GM19452 (cell line): Measurements from ENCODE around the gene GPR35.

Source experiments
- ATAC-seq: cut with Tn5 transposase; IDR thresholded peaks from one replicate; pipeline ENCODE4 v1.9.1; 2021; ENCODE audit not compliant: unreplicated experiment

The GPR35 gene

GRCh38 chr2:240588669-240589068, 36.6 kb upstream of the GPR35 start:
- ATAC-seq: no peak

- ATAC-seq: no peak
Measured at GRCh38 chr2:240589375-240589774, 35.9 kb upstream of the GPR35 start.

- ATAC-seq: no peak
Measured at GRCh38 chr2:240589850-240590525, 35.3 kb upstream of the GPR35 start.

- no peak for ATAC-seq
Measured at GRCh38 chr2:240590681-240591111, 34.6 kb upstream of the GPR35 start.

- ATAC-seq: no peak
Measured at GRCh38 chr2:240591226-240591625, 34.1 kb upstream of the GPR35 start.

- ATAC-seq: no peak
Measured at GRCh38 chr2:240591784-240592183, 33.5 kb upstream of the GPR35 start.

- no peak for ATAC-seq
Measured at GRCh38 chr2:240593026-240593702, 32.1 kb upstream of the GPR35 start.

- no peak for ATAC-seq
Measured at GRCh38 chr2:240593703-240594451, 31.4 kb upstream of the GPR35 start.

- no peak for ATAC-seq
Measured at GRCh38 chr2:240594511-240595380, 30.5 kb upstream of the GPR35 start.

GRCh38 chr2:240595381-240596079, 29.8 kb upstream of the GPR35 start:
- ATAC-seq: no peak

GRCh38 chr2:240596080-240596460, 29.2 kb upstream of the GPR35 start:
- no peak for ATAC-seq

GRCh38 chr2:240596491-240596931, 28.8 kb upstream of the GPR35 start:
- ATAC-seq: no peak

- ATAC-seq: no peak
Measured at GRCh38 chr2:240597054-240597418, 28.2 kb upstream of the GPR35 start.

- ATAC-seq: no peak
Measured at GRCh38 chr2:240597419-240598181, 27.7 kb upstream of the GPR35 start.

- ATAC-seq: no peak
Measured at GRCh38 chr2:240598311-240598911, 26.9 kb upstream of the GPR35 start.

- no peak for ATAC-seq
Measured at GRCh38 chr2:240599141-240599583, 26.1 kb upstream of the GPR35 start.

GRCh38 chr2:240600451-240600961, 24.8 kb upstream of the GPR35 start:
- no peak for ATAC-seq

GRCh38 chr2:240601061-240601830, 24.0 kb upstream of the GPR35 start:
- no peak for ATAC-seq
